ENCODE measurements around the gene MTFR1L. TPM values are rescaled to one million over a fixed set of nuclear protein-coding genes. Genes with fewer than 3 reads are reported as not detected.
A peak's percentile ranks its signal among the peaks of the same experiment; 100 is the strongest.

The MTFR1L gene
- total RNA-seq, 2 donors from 2014 or later: 36.3 to 48.6 TPM

DNA sequence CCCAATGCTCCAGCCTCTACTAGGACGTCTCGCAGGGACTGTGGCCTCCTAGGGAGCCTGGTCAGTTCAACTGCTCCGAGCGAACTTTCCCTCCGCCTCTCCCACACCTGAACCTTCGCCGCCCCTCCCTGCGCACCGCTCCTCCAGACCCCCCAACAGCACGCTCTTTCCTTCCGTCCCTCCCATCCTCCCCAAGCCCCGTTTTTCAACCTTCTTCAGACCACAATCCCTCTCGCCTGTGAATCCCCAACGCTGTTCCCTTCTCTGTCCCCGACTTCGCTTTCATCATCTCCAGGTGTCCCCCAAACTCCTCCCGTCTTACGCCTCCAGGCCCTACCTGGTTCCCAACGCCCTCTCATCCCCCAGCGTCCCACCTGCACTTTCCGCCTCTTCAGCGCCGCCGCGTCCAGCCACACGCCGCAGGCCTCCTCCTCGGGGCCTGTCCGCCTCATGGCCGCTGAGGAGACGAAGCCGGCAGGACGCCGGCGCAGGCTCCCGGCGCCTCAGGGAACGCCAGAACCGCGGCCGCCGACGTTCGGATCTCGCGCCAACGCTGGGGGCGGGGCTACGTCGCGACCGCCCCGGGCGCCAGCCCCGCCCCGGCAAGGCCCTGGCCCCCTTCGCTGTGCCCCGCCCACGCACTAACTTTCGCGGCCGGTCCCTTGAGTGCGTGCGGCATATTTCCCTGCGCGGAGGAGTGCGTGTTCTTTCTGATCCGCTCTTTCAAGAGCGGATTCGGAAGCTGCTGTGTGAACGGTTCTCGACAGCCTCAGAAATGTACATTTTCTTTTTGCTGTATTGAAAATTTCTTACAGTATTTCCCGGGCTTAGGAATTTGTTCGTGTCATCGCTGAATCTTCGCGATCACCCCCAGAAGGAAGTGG, 39.4 kb downstream of the MTFR1L start, which contains the start of gene AUNIP:
TSS of gene AUNIP (minus strand) at position 552 of the 884 bp plus-strand sequence. CDS start at position 452, 100 bp downstream.
- TF ChIP-seq, protein P1, sequence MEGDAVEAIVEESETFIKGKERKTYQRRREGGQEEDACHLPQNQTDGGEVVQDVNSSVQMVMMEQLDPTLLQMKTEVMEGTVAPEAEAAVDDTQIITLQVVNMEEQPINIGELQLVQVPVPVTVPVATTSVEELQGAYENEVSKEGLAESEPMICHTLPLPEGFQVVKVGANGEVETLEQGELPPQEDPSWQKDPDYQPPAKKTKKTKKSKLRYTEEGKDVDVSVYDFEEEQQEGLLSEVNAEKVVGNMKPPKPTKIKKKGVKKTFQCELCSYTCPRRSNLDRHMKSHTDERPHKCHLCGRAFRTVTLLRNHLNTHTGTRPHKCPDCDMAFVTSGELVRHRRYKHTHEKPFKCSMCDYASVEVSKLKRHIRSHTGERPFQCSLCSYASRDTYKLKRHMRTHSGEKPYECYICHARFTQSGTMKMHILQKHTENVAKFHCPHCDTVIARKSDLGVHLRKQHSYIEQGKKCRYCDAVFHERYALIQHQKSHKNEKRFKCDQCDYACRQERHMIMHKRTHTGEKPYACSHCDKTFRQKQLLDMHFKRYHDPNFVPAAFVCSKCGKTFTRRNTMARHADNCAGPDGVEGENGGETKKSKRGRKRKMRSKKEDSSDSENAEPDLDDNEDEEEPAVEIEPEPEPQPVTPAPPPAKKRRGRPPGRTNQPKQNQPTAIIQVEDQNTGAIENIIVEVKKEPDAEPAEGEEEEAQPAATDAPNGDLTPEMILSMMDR (IDR thresholded peaks at IDR 0.05): no peak
- H3K9me3 ChIP-seq: no peaks in the 10 kb centered on the region
- DNase-seq: peak; percentile 89
- peak within 1 kb of the TSS; percentile 58 for H3K27ac ChIP-seq
- intact Hi-C loops (cut with DNase I): no loop called here
- no peaks in the 10 kb centered on the region for H3K27me3 ChIP-seq
- peak within 1 kb of the TSS; percentile 61 to 86 for H3K9ac ChIP-seq (ENCODE audit: low read depth in 2 of 2, low read length in 2 of 2)
- H3K36me3 ChIP-seq: no peaks in the 10 kb centered on the region
- H3K4me3 ChIP-seq: peak within 1 kb of the TSS; percentile 46
- H3K4me1 ChIP-seq: peaks cover 9% of the 10 kb centered on the region

DNA sequence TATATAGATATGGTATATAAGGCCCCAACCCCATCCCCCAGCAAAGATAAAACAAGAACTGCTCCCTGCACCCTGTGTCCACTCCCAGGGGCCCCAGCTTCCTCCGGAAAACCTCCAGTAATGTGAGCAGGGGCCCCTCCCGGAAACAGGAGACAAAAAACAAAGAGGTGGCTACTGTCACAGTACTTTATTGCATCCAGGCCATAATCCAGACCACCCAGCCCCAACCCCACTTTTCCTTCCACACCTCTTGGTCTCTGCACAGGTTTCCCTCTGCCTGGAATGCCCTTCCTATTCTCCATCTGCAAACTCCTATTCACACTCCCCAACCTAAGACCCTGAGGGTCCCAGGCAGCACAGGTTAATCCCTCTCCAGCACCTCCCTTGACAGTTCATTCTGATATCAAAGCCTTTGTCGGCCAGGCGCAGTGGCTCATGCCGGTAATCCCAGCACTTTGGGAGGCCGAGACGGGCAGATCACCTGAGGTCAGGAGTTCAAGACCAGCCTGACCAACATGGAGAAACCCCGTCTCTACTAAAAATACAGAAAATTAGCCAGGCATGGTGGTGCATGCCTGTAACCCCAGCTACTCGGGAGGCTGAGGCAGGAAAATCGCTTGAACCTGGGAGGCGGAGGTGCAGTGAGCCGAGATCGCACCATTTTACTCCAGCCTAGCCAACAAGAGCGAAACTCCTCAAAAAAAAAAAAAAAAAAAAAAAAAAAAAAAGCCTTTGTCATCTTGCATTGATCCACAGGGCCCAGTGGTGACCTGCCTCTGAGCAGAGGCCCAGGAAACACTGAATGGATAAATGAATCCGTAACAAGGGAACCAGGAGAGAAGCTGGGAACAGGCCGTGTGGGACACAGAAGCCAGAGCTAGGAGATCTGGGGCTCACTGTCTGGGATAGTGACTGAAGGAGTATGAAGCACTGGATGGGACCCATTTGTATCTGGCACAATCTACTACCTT, 41.8 kb downstream of the MTFR1L start:
- Histone ChIP-seq H3K27me3 (no peaks in the 10 kb centered on the region), H3K4me1 (peaks cover 9% of the 10 kb centered on the region), H3K4me3 (no peak overlapping the region), H3K9ac (ENCODE audit: low read depth in 2 of 2, low read length in 2 of 2) (peak overlapping the region in 1 of 2 donors; percentile 19), H3K36me3 (no peaks in the 10 kb centered on the region), H3K27ac (no peak overlapping the region), H3K9me3 (no peaks in the 10 kb centered on the region)
- DNase-seq: peak; percentile 58
- intact Hi-C loops (cut with DNase I): no loop called here
- TF ChIP-seq, protein P1 (IDR thresholded peaks at IDR 0.05): no peak

DNA sequence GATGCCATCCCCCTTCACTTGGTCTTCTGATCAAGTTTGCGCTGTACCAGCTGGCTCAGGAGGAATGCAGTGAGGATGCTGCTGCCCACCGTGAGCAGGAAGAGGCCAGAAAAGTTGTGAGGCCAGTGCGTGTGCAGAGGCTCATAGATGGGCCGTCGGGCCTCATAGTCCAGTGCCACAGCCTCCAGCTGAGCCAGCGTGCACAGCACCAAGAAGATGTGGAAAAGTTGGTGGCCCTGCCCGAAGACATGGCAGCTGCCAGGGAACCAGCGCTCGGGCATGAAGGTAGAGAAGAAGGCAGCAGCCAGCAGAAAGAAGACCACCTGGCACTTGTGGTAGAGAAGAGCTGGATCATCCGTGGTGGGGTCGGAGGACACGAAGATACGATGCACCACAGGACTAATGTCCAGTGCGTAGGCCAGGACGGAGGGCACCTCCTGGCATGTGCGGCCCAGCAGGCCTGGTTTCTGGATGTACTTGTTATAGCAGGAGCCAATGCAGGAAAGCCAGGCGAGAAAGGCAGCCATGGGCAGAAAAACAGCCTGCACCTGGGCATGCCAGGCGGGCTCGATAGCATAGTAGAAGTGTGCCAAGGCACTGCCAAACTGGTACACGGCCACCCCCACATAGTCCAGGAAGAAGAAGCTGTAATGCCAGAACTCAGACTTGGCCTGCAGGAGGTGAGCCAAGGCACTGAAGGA, 43.2 kb downstream of the MTFR1L start:
- Histone ChIP-seq H3K4me3 (no peak overlapping the region), H3K27ac (no peak overlapping the region), H3K27me3 (no peaks in the 10 kb centered on the region), H3K4me1 (peaks cover 9% of the 10 kb centered on the region), H3K36me3 (no peaks in the 10 kb centered on the region), H3K9ac (ENCODE audit: low read depth in 2 of 2, low read length in 2 of 2) (no peak overlapping the region), H3K9me3 (no peaks in the 10 kb centered on the region)
- intact Hi-C loops (cut with DNase I): no loop called here
- TF ChIP-seq, protein P1 (IDR thresholded peaks at IDR 0.05): no peak
- no peak for DNase-seq

DNA sequence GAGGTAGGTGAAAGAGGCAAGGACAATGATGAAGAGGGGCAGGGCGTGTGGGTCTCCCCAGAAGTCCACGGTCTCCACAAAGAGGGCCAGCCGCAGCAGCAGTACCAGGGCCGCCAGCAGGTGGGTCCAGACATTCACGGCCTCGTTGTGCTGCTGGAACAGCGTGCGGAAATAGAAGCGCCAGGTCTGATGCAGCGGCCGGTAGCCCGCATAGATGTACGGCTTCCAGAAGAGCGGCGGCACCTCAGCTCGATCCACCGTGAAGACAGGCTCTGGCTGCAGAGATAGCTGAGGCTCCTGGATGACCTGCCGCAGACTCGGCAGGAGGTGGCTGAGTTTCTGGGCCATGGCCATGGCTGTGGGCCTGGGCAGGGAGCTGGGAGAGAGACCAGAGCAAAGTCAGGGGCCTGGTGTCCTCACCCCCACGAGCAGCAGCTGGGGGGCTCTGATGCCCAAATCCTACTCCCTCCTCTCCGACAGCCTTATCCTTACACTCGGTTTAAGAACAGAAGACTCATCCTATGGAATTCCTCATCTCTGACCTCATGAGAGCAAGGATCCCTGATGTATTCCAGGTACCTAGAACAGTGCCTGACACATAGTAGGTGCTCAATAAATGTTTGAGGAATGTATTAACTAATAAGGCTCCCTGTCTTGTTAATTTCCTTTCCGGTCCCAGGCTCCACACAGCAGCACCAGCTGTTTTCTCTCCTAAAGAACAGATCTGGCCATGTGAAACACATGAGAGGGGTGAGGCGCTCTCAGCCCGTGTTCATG, 43.9 kb downstream of the MTFR1L start:
- Histone ChIP-seq H3K9ac (ENCODE audit: low read depth in 2 of 2, low read length in 2 of 2) (no peak overlapping the region), H3K4me1 (peaks cover 5% of the 10 kb centered on the region)
- DNase-seq: no peak

More for the DNA sequence above, 43.9 kb downstream of the MTFR1L start:
- TF ChIP-seq, protein P1 (IDR thresholded peaks at IDR 0.05): no peak
- Histone ChIP-seq H3K9me3 (no peaks in the 10 kb centered on the region), H3K4me3 (no peak overlapping the region), H3K36me3 (no peaks in the 10 kb centered on the region), H3K27me3 (no peaks in the 10 kb centered on the region), H3K27ac (no peak overlapping the region)
- intact Hi-C loops (cut with DNase I): no loop called here

All from colonic mucosa (tissue), 4 donors.